ENCODE results near the gene GINS1. TPM values are rescaled to one million over a fixed set of nuclear protein-coding genes. Genes with fewer than 3 reads are reported as not detected.

GINS1 gene
- total and polyA plus RNA-seq, 3 donors from 2014 or later = 14.2 to 23.7 (median 19.9) TPM

DNA sequence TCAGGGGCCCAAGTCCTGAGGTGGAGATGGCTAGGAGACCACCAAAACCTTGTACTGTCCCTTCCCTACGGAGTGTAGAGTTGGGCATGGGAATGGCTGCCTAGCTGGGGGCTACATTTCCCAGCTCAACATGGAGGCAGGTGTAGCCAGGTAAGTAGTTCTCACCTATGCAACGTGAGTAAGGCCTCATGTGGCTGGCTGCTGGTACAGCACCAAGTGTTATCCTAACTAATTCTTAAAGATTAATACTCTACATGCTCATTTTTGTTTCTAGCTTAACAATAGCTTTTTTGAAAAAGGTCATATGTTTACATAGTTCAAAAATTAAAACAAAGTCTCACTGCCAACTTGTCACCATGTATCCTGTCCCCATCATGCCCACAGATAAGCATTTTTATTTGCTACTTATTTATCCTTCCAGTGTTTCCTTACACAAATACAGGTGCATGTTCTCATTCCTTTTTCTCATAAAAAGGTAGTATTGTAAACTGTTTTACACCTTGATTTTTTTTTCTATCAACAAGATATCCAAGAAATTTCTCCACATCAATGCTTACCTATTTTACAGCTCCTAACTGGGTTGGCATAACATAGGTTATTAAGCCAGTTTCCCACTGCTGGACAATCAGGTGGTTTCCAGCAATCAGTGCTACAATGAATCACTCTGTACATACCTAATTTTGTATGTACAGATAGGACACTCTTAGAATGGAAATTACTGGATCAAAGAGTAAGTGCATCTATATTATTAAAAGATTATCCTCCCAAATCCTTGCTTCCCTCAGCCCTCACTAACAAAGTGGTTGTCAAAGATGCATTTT, 42.4 kb upstream of the GINS1 start:
- H3K27ac ChIP-seq = no peak overlapping the region
- DNase-seq = no peak
- H3K27me3 ChIP-seq = no peaks in the 10 kb centered on the region
- 85 to 89% methylated on average over 2 of the region's 2 CpGs for WGBS, 2 donors
- H3K36me3 ChIP-seq (ENCODE audit: low read depth, missing control alignments) = no peaks in the 10 kb centered on the region
- no peaks in the 10 kb centered on the region for H3K4me1 ChIP-seq
- no peaks in the 10 kb centered on the region for H3K9me3 ChIP-seq
- intact Hi-C loops (cut with DNase I; ENCODE audit: low total_unique reads) = no loop called here
- TF ChIP-seq POLR2A (IDR thresholded peaks at IDR 0.05) = no peak
- TF ChIP-seq CTCF (IDR thresholded peaks at IDR 0.05) = no peak
- no peak overlapping the region for H3K4me3 ChIP-seq

GRCh38 chr20:25368526-25368925, 38.9 kb upstream of the GINS1 start:
- TF ChIP-seq CTCF (IDR thresholded peaks at IDR 0.05) (no peak), POLR2A (IDR thresholded peaks at IDR 0.05) (no peak)
- Histone ChIP-seq H3K4me1 (no peaks in the 10 kb centered on the region), H3K27me3 (no peaks in the 10 kb centered on the region), H3K36me3 (ENCODE audit: low read depth, missing control alignments) (no peaks in the 10 kb centered on the region), H3K27ac (no peak overlapping the region), H3K9me3 (no peaks in the 10 kb centered on the region), H3K4me3 (no peak overlapping the region)
- intact Hi-C loops (cut with DNase I; ENCODE audit: low total_unique reads) = no loop called here
- DNase-seq = no peak
- WGBS, 2 donors = 90 to 96% methylated on average over 10 of the region's 10 CpGs

- TF ChIP-seq POLR2A (IDR thresholded peaks at IDR 0.05) (no peak), CTCF (IDR thresholded peaks at IDR 0.05) (no peak)
- no peaks in the 10 kb centered on the region for H3K9me3 ChIP-seq
- no peaks in the 10 kb centered on the region for H3K27me3 ChIP-seq
- H3K4me3 ChIP-seq = no peak overlapping the region
- no peaks in the 10 kb centered on the region for H3K36me3 ChIP-seq (ENCODE audit: low read depth, missing control alignments)
- WGBS, 2 donors = 95 to 96% methylated on average over 5 of the region's 5 CpGs
- DNase-seq = no peak
- no peak overlapping the region for H3K27ac ChIP-seq
- intact Hi-C loops (cut with DNase I; ENCODE audit: low total_unique reads) = no loop called here
- no peaks in the 10 kb centered on the region for H3K4me1 ChIP-seq
These were observed 38.5 kb upstream of the GINS1 start for GRCh38 chr20:25368976-25369375.

DNA sequence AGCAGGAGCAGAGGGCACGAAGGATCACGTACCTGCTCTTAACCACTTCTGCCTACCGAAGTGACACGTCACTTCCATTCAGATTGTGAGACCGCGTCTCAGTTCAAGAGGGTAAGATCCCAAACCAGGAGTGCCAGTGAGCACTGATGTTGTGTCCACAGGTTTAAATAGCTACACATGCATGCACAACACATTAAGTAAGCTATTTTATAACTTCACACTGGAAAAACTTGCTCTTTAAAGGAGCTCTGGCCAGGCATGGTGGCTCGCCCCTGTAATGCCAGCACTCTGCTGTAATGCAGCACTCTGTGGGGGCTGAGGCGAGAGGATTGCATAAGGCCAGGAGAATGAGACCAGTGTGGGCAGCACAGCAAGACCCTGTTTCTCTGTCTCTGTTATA, 37.9 kb upstream of the GINS1 start:
- Histone ChIP-seq H3K4me3 (no peak overlapping the region), H3K36me3 (ENCODE audit: low read depth, missing control alignments) (no peaks in the 10 kb centered on the region), H3K9me3 (no peaks in the 10 kb centered on the region), H3K27me3 (no peaks in the 10 kb centered on the region), H3K27ac (no peak overlapping the region), H3K4me1 (no peaks in the 10 kb centered on the region)
- TF ChIP-seq POLR2A (IDR thresholded peaks at IDR 0.05) = no peak
- no peak for TF ChIP-seq CTCF (IDR thresholded peaks at IDR 0.05)
- intact Hi-C loops (cut with DNase I; ENCODE audit: low total_unique reads) = no loop called here
- WGBS, 2 donors = 93 to 96% methylated on average over 6 to 8 of the region's 8 CpGs
- DNase-seq = no peak

DNA sequence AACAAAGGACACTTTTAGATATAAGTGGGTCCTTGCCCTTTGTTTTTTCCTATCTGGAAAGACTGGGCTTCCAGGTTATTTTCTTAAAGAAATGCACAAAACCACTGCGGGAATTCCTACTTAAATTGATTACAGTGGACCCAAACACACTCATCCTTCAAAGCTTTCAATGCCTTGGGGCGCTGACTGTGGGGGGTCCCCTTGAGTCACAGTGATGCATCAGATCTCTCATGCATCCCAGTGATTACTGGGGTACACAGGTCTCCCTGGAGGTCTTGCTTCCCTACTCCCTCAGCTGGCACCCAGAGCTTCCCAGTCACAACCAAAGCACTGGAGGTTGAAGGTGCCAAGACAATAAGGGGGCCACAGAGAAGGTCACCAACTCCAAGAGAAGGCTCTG, 37.5 kb upstream of the GINS1 start:
- TF ChIP-seq POLR2A (IDR thresholded peaks at IDR 0.05) = no peak
- no peak for TF ChIP-seq CTCF (IDR thresholded peaks at IDR 0.05)
- Histone ChIP-seq H3K4me3 (no peak overlapping the region), H3K4me1 (no peaks in the 10 kb centered on the region), H3K27me3 (no peaks in the 10 kb centered on the region), H3K9me3 (no peaks in the 10 kb centered on the region), H3K36me3 (ENCODE audit: low read depth, missing control alignments) (no peaks in the 10 kb centered on the region), H3K27ac (no peak overlapping the region)
- intact Hi-C loops (cut with DNase I; ENCODE audit: low total_unique reads) = no loop called here
- 96 to 97% methylated on average over 2 of the region's 2 CpGs for WGBS, 2 donors
- DNase-seq = no peak
